Inferior parietal cortex (tissue), 1 donor: Measurements from ENCODE around the gene NTM.

Source experiments
- DNase-seq: peaks from one replicate; pipeline ENCODE4 v3.0.0-alpha.2; 2016; ENCODE audit errors: extremely low spot score

The NTM gene

GRCh38 chr11:131766637-131767036, 396.2 kb downstream of the NTM start:
- no peak for DNase-seq

GRCh38 chr11:131767421-131767820, 397.0 kb downstream of the NTM start:
- no peak for DNase-seq

- no peak for DNase-seq
Observed at GRCh38 chr11:131770801-131771200, 400.4 kb downstream of the NTM start.

- DNase-seq: no peak
Observed at GRCh38 chr11:131771471-131771870, 401.1 kb downstream of the NTM start.

- no peak for DNase-seq
Observed at GRCh38 chr11:131773626-131774025, 403.2 kb downstream of the NTM start.

GRCh38 chr11:131776211-131776610, 405.8 kb downstream of the NTM start:
- peak; percentile 58 for DNase-seq

GRCh38 chr11:131785801-131786200, 415.4 kb downstream of the NTM start:
- DNase-seq: no peak

GRCh38 chr11:131787119-131787518, 416.7 kb downstream of the NTM start:
- no peak for DNase-seq

- no peak for DNase-seq
Observed at GRCh38 chr11:131790586-131790985, 420.2 kb downstream of the NTM start.

- no peak for DNase-seq
Observed at GRCh38 chr11:131792243-131792642, 421.8 kb downstream of the NTM start.

- DNase-seq: no peak
Observed at GRCh38 chr11:131796089-131796488, 425.7 kb downstream of the NTM start.

GRCh38 chr11:131796541-131796940, 426.1 kb downstream of the NTM start:
- DNase-seq: no peak

GRCh38 chr11:131800452-131800851, 430.0 kb downstream of the NTM start:
- DNase-seq: no peak

- DNase-seq: no peak
Observed at GRCh38 chr11:131802440-131803115, 432.2 kb downstream of the NTM start.

GRCh38 chr11:131807876-131808275, 437.5 kb downstream of the NTM start:
- DNase-seq: no peak

- DNase-seq: no peak
Observed at GRCh38 chr11:131808470-131808869, 438.1 kb downstream of the NTM start.

GRCh38 chr11:131809203-131809918, 438.9 kb downstream of the NTM start:
- DNase-seq: no peak

- no peak for DNase-seq
Observed at GRCh38 chr11:131810541-131810940, 440.1 kb downstream of the NTM start.

GRCh38 chr11:131811383-131811782, 441.0 kb downstream of the NTM start:
- DNase-seq: no peak

GRCh38 chr11:131814108-131814507, 443.7 kb downstream of the NTM start:
- no peak for DNase-seq

GRCh38 chr11:131815590-131815989, 445.2 kb downstream of the NTM start:
- no peak for DNase-seq

GRCh38 chr11:131816051-131816450, 445.6 kb downstream of the NTM start:
- DNase-seq: no peak

- no peak for DNase-seq
Observed at GRCh38 chr11:131817687-131818188, 447.3 kb downstream of the NTM start.
